HEK293 (cell line): ENCODE measurements around the gene ASB4.

Experiments used
- CTCF ChIA-PET: fragments of 350-600 bp; formaldehyde crosslinking; extraction: SDS; loops from one replicate; lab custom pipeline; 2021; ENCODE audit warnings: antibody characterized with exemption; lab: Yijun Ruan, JAX
- POLR2A ChIA-PET: fragments of 300-600 bp; formaldehyde crosslinking; extraction: SDS; loops from one replicate; lab custom pipeline; 2020; ENCODE audit warnings: antibody characterized with exemption, inconsistent platforms; lab: Yijun Ruan, JAX
- H3K27ac ChIP-seq: fragments of 200-500 bp; sonication (Bioruptor generic); 2 replicates; pipeline ENCODE4 v1.5.1; 2014; ENCODE audit warnings: low read depth, low read length, control low read depth, inconsistent platforms; ENCODE audit errors: extremely low read depth
- H3K36me3 ChIP-seq, 2 experiments: fragments of 200-500 bp in 1 of 2; sonication (Bioruptor generic) in 1 of 2; 1 replicate in 1 of 2; 2 replicates in 1 of 2; pipeline ENCODE4 v1.5.1; 2014 to 2017; ENCODE audit warnings: inconsistent platforms in 2 of 2, low read length in 2 of 2; ENCODE audit not compliant: control insufficient read depth in 2 of 2, insufficient read depth in 1 of 2
- H3K4me1 ChIP-seq: fragments of 200-500 bp; sonication (Bioruptor generic); 2 replicates; pipeline ENCODE4 v1.5.1; 2014; ENCODE audit warnings: mild to moderate bottlenecking, low read length, inconsistent platforms; ENCODE audit not compliant: control insufficient read depth, insufficient read depth
- H3K4me3 ChIP-seq: 2 replicates; pipeline ENCODE4 v1.5.1; 2011; ENCODE audit warnings: low read depth, mild to moderate bottlenecking, control low read depth, low read length, moderate library complexity
- H3K9me3 ChIP-seq: fragments of 200-500 bp; sonication (Bioruptor generic); 2 replicates; pipeline ENCODE4 v1.5.1; 2014; ENCODE audit warnings: low read depth, low read length, inconsistent platforms; ENCODE audit not compliant: control insufficient read depth, insufficient read depth
- SALL2 ChIP-seq: fragments of 450-650 bp; formaldehyde crosslinking; IDR thresholded peaks from 2 replicates; pipeline ENCODE4 v1.5.0; 2017; ENCODE audit warnings: missing biosample characterization, mild to moderate bottlenecking, missing genetic modification characterization, borderline replicate concordance
- SP3 ChIP-seq: fragments of 450-650 bp; formaldehyde crosslinking; IDR thresholded peaks from 2 replicates; pipeline ENCODE4 v1.5.1; 2016; ENCODE audit warnings: missing biosample characterization, missing genetic modification characterization
- ZNF132 ChIP-seq: fragments of 450-650 bp; formaldehyde crosslinking; IDR thresholded peaks from 2 replicates; pipeline ENCODE4 v1.5.1; 2017; ENCODE audit warnings: missing biosample characterization, missing genetic modification characterization, borderline replicate concordance
- ZNF324 ChIP-seq: fragments of 450-650 bp; formaldehyde crosslinking; IDR thresholded peaks from 2 replicates; pipeline ENCODE4 v1.5.1; 2016; ENCODE audit warnings: missing biosample characterization, missing genetic modification characterization
- ZNF510 ChIP-seq: fragments of 450-650 bp; formaldehyde crosslinking; IDR thresholded peaks from 2 replicates; pipeline ENCODE4 v1.5.1; 2018; ENCODE audit warnings: mild to moderate bottlenecking, missing genetic modification characterization, missing biosample characterization; ENCODE audit not compliant: insufficient replicate concordance
- ZNF585B ChIP-seq: fragments of 450-650 bp; formaldehyde crosslinking; IDR thresholded peaks from 2 replicates; pipeline ENCODE4 v1.5.1; 2016; ENCODE audit warnings: missing biosample characterization, missing genetic modification characterization
- ZNF664 ChIP-seq: fragments of 450-650 bp; formaldehyde crosslinking; IDR thresholded peaks from 2 replicates; pipeline ENCODE4 v1.5.1; 2016; ENCODE audit warnings: missing biosample characterization, missing genetic modification characterization
- ZSCAN16 ChIP-seq: fragments of 450-650 bp; formaldehyde crosslinking; IDR thresholded peaks from 2 replicates; pipeline ENCODE4 v1.5.1; 2016; ENCODE audit warnings: missing biosample characterization, missing genetic modification characterization
- TF ChIP-seq, protein P1 (sequence below): fragments of 450-650 bp; formaldehyde crosslinking; IDR thresholded peaks from 2 replicates; pipeline ENCODE4 v1.5.1; 2016; ENCODE audit warnings: missing biosample characterization, missing genetic modification characterization
- TF ChIP-seq, protein P2 (sequence below): fragments of 450-650 bp; formaldehyde crosslinking; IDR thresholded peaks from 2 replicates; pipeline ENCODE4 v1.5.1; 2017; ENCODE audit warnings: missing biosample characterization, mild to moderate bottlenecking, missing genetic modification characterization, moderate library complexity
- TF ChIP-seq, protein P3 (sequence below): fragments of 450-650 bp; formaldehyde crosslinking; IDR thresholded peaks from 2 replicates; pipeline ENCODE4 v1.5.1; 2016; ENCODE audit warnings: missing biosample characterization, missing genetic modification characterization
- TF ChIP-seq, protein P4 (sequence below): fragments of 450-650 bp; formaldehyde crosslinking; IDR thresholded peaks from 2 replicates; pipeline ENCODE4; 2016; ENCODE audit warnings: missing biosample characterization, missing genetic modification characterization

ASB4 gene

DNA sequence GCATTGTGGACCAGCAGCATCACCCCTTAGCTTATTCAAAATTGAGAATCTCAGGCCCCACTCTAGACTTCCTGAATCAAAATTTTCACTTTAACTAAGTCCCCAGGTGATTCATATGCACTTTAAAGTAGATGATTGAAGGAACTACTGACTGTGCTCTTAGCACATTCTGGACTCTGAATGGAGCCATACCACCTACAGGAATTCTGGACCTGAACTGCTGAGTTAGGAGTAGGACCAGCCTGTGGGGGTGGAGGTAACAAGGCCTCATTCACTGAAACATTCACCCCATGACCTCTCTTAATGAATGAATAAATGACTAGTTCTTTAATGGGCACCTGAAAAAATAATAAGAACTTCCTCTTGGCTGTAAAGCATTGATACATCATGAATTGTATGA is 103.3 kb downstream of the ASB4 start (continued):
- TF ChIP-seq, protein P1, sequence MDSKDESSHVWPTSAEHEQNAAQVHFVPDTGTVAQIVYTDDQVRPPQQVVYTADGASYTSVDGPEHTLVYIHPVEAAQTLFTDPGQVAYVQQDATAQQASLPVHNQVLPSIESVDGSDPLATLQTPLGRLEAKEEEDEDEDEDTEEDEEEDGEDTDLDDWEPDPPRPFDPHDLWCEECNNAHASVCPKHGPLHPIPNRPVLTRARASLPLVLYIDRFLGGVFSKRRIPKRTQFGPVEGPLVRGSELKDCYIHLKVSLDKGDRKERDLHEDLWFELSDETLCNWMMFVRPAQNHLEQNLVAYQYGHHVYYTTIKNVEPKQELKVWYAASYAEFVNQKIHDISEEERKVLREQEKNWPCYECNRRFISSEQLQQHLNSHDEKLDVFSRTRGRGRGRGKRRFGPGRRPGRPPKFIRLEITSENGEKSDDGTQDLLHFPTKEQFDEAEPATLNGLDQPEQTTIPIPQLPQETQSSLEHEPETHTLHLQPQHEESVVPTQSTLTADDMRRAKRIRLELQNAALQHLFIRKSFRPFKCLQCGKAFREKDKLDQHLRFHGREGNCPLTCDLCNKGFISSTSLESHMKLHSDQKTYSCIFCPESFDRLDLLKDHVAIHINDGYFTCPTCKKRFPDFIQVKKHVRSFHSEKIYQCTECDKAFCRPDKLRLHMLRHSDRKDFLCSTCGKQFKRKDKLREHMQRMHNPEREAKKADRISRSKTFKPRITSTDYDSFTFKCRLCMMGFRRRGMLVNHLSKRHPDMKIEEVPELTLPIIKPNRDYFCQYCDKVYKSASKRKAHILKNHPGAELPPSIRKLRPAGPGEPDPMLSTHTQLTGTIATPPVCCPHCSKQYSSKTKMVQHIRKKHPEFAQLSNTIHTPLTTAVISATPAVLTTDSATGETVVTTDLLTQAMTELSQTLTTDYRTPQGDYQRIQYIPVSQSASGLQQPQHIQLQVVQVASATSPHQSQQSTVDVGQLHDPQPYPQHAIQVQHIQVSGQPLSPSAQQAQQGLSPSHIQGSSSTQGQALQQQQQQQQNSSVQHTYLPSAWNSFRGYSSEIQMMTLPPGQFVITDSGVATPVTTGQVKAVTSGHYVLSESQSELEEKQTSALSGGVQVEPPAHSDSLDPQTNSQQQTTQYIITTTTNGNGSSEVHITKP (tag by site-specific recombination), result no peak
- no peak for TF ChIP-seq SALL2 (tag by site-specific recombination)

DNA sequence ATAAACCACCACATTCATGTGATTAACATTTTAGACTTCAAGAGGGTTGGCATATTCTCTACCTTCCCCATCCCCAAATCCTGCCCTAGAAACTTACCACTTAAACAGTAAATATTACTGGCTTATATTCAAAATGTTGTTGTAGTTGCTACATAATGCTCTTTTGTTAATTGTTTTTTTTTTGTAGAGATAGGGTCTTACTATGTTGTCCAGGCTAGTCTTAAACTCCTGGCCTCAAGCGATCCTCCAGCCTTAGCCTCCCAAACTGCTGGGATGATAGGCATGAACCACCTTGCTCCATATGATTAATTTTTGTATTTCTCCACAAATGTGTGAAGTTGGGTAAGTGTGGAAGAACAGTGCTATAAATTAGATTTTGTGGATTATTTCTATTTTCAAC is 104.0 kb downstream of the ASB4 start:
- H3K27ac ChIP-seq, result no peak overlapping the region
- ChIA-PET POLR2A (no interaction called here), CTCF (interaction anchor here (0.9 kb wide), 1 partner anchor 45 kb away, joined by 3 read pairs; no protein-coding TSS in a partner anchor)
- no peak overlapping the region for H3K4me3 ChIP-seq
- no peaks in the 10 kb centered on the region for H3K9me3 ChIP-seq
- H3K4me1 ChIP-seq, result no peaks in the 10 kb centered on the region; the same call in 1 of the 2 replicates
- TF ChIP-seq, protein P2, sequence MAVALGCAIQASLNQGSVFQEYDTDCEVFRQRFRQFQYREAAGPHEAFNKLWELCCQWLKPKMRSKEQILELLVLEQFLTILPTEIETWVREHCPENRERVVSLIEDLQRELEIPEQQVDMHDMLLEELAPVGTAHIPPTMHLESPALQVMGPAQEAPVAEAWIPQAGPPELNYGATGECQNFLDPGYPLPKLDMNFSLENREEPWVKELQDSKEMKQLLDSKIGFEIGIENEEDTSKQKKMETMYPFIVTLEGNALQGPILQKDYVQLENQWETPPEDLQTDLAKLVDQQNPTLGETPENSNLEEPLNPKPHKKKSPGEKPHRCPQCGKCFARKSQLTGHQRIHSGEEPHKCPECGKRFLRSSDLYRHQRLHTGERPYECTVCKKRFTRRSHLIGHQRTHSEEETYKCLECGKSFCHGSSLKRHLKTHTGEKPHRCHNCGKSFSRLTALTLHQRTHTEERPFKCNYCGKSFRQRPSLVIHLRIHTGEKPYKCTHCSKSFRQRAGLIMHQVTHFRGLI, result no peak
- TF ChIP-seq ZSCAN16 (tag by site-specific recombination) (no peak), SP3 (tag by site-specific recombination) (no peak), ZNF664 (no peak), ZNF132 (tag by site-specific recombination) (no peak), ZNF324 (no peak), ZNF585B (tag by site-specific recombination) (no peak), ZNF510 (tag by site-specific recombination) (no peak)
- TF ChIP-seq, protein P3, sequence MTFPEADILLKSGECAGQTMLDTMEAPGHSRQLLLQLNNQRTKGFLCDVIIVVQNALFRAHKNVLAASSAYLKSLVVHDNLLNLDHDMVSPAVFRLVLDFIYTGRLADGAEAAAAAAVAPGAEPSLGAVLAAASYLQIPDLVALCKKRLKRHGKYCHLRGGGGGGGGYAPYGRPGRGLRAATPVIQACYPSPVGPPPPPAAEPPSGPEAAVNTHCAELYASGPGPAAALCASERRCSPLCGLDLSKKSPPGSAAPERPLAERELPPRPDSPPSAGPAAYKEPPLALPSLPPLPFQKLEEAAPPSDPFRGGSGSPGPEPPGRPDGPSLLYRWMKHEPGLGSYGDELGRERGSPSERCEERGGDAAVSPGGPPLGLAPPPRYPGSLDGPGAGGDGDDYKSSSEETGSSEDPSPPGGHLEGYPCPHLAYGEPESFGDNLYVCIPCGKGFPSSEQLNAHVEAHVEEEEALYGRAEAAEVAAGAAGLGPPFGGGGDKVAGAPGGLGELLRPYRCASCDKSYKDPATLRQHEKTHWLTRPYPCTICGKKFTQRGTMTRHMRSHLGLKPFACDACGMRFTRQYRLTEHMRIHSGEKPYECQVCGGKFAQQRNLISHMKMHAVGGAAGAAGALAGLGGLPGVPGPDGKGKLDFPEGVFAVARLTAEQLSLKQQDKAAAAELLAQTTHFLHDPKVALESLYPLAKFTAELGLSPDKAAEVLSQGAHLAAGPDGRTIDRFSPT (tag by site-specific recombination), result no peak
- TF ChIP-seq, protein P4, sequence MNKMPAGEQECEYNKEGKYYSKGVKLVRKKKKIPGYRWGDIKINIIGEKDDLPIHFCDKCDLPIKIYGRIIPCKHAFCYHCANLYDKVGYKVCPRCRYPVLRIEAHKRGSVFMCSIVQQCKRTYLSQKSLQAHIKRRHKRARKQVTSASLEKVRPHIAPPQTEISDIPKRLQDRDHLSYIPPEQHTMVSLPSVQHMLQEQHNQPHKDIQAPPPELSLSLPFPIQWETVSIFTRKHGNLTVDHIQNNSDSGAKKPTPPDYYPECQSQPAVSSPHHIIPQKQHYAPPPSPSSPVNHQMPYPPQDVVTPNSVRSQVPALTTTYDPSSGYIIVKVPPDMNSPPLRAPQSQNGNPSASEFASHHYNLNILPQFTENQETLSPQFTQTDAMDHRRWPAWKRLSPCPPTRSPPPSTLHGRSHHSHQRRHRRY, result no peak
- peaks cover 10 to 20% of the 10 kb centered on the region in 2 experiments; a peak in 2 of 3 replicates for H3K36me3 ChIP-seq
